OCI-LY1 (cell line): ENCODE measurements around the gene SIRT2.
"Not testable (repeated sequence)": the region's sequence is repeated elsewhere in the genome, so short reads cannot be mapped to it uniquely, and the experiment has no call there.

Experiments used
- CTCF ChIP-seq: fragments of 200-600 bp; sonication (generic), shearing (Covaris generic); IDR thresholded peaks from 2 replicates; pipeline ENCODE4 v1.5.1; 2017; ENCODE audit warnings: mild to moderate bottlenecking, antibody characterized with exemption, low read length, moderate library complexity, mixed read lengths
- EZH2 ChIP-seq: fragments of 200-600 bp; sonication (generic), shearing (Covaris generic); IDR thresholded peaks from 2 replicates; pipeline ENCODE4 v1.8.0; 2017; ENCODE audit warnings: borderline replicate concordance, mixed run types, mild to moderate bottlenecking, antibody characterized with exemption, low read length, moderate library complexity, mixed read lengths

GRCh38 chr19:38855751-38856150, 43.7 kb downstream of the SIRT2 start:
- not testable (repeated sequence) for TF ChIP-seq CTCF, EZH2
